Stomach (tissue), 4 donors: ENCODE measurements around the gene SLC44A1.

ENCODE experiments used
- EP300 ChIP-seq: sonication (generic); formaldehyde crosslinking; IDR thresholded peaks from one replicate; pipeline ENCODE4 v1.6.1; 2017; ENCODE audit warnings: antibody characterized with exemption
- POLR2A ChIP-seq, 4 donors: fragments of 450-650 bp; IDR thresholded peaks; one replicate each; pipeline ENCODE4 v1.6.1; 2016; ENCODE audit warnings: antibody characterized with exemption in 4 of 4, control low read depth in 2 of 4, mild to moderate bottlenecking in 1 of 4, moderate library complexity in 1 of 4
- POLR2AphosphoS5 ChIP-seq, 3 donors: sonication (generic); formaldehyde crosslinking; IDR thresholded peaks; one replicate each; pipeline ENCODE4 v1.6.1; 2016; ENCODE audit warnings: antibody characterized with exemption in 3 of 3
- TF ChIP-seq, protein P1 (sequence below), 7 experiments: fragments of 450-650 bp in 4 of 7; fragments of 200-600 bp in 3 of 7; sonication (generic) in 3 of 7; IDR thresholded peaks; one replicate each; pipeline ENCODE4 v1.5.1; 2016 to 2019; ENCODE audit warnings: antibody characterized with exemption in 7 of 7, control low read depth in 2 of 7, mild to moderate bottlenecking in 1 of 7

DNA sequence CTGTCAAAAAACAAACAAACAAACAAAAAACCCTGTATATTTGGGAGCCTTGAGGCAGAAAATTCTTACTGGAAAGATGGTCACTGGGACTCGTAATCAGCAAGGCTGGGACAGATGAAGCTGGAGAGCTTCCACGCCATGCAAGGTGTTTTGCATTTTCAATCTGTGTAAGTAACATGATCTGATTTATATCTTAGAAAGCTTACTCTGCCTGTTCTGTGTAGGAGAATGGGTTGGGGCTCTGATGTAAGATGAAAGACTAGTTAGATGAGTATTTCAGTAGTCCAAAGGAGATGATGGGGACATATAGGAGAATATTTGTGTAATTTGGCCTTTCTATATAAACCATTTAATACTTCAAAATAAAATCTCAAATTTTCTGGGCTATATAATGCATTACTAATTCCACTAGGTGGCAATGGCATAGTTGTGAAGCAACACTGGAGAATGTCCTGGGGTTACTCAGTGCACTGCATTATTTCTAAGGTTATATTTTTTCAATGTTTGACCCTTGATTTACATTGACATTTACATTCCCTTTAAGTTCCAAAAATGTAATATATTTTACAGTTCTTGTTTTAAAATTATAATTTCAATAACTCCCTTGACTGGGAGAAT lies 181.5 kb downstream of the SLC44A1 start:
- TF ChIP-seq, protein P1, sequence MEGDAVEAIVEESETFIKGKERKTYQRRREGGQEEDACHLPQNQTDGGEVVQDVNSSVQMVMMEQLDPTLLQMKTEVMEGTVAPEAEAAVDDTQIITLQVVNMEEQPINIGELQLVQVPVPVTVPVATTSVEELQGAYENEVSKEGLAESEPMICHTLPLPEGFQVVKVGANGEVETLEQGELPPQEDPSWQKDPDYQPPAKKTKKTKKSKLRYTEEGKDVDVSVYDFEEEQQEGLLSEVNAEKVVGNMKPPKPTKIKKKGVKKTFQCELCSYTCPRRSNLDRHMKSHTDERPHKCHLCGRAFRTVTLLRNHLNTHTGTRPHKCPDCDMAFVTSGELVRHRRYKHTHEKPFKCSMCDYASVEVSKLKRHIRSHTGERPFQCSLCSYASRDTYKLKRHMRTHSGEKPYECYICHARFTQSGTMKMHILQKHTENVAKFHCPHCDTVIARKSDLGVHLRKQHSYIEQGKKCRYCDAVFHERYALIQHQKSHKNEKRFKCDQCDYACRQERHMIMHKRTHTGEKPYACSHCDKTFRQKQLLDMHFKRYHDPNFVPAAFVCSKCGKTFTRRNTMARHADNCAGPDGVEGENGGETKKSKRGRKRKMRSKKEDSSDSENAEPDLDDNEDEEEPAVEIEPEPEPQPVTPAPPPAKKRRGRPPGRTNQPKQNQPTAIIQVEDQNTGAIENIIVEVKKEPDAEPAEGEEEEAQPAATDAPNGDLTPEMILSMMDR (IDR thresholded peaks at IDR 0.05) = peak in 3 of 7 experiments; percentile 31 to 49 (median 37)
- TF ChIP-seq POLR2A (IDR thresholded peaks at IDR 0.05) (no peak), EP300 (no peak), POLR2AphosphoS5 (IDR thresholded peaks at IDR 0.05) (no peak)
